GM21423 (cell line): Measurements from ENCODE around the gene CEP57L1.

ENCODE experiments used
- ATAC-seq: cut with Tn5 transposase; IDR thresholded peaks from one replicate; pipeline ENCODE4 v1.9.1; 2021; ENCODE audit warnings: mild to moderate bottlenecking, moderate library complexity; ENCODE audit not compliant: unreplicated experiment

CEP57L1 gene

GRCh38 chr6:109095036-109095834 is at the start of gene CEP57L1:
TSS of gene CEP57L1 (plus strand) at chr6:109095507. CDS start at chr6:109145222, 49,715 bp downstream.
- ATAC-seq, result peak; percentile 72

- no peak for ATAC-seq
Measured at GRCh38 chr6:109048176-109048575, 47.1 kb upstream of the CEP57L1 start.

GRCh38 chr6:109048670-109049415 is 46.5 kb upstream of the CEP57L1 start:
- no peak for ATAC-seq

- ATAC-seq, result no peak
Measured at GRCh38 chr6:109050012-109050411, 45.3 kb upstream of the CEP57L1 start.

GRCh38 chr6:109050447-109051102 is 44.7 kb upstream of the CEP57L1 start:
- ATAC-seq, result no peak

- ATAC-seq, result no peak
Measured at GRCh38 chr6:109051301-109052017, 43.8 kb upstream of the CEP57L1 start.

- ATAC-seq, result no peak
Measured at GRCh38 chr6:109052018-109052651, 43.2 kb upstream of the CEP57L1 start.

- no peak for ATAC-seq
Measured at GRCh38 chr6:109052852-109053251, 42.5 kb upstream of the CEP57L1 start.

GRCh38 chr6:109053336-109053735 is 42.0 kb upstream of the CEP57L1 start:
- no peak for ATAC-seq

GRCh38 chr6:109055771-109056235 is 39.5 kb upstream of the CEP57L1 start:
- no peak for ATAC-seq

- no peak for ATAC-seq
Measured at GRCh38 chr6:109056661-109057060, 38.6 kb upstream of the CEP57L1 start.

- ATAC-seq, result no peak
Measured at GRCh38 chr6:109058620-109059019, 36.7 kb upstream of the CEP57L1 start.

GRCh38 chr6:109059153-109059552 is 36.2 kb upstream of the CEP57L1 start:
- ATAC-seq, result no peak

- ATAC-seq, result no peak
Measured at GRCh38 chr6:109059571-109060021, 35.7 kb upstream of the CEP57L1 start.

- ATAC-seq, result no peak
Measured at GRCh38 chr6:109060571-109060970, 34.7 kb upstream of the CEP57L1 start.

GRCh38 chr6:109062216-109062615 is 33.1 kb upstream of the CEP57L1 start:
- no peak for ATAC-seq

- ATAC-seq, result no peak
Measured at GRCh38 chr6:109062767-109063352, 32.4 kb upstream of the CEP57L1 start.

GRCh38 chr6:109069746-109070145 is 25.6 kb upstream of the CEP57L1 start:
- ATAC-seq, result no peak

- no peak for ATAC-seq
Measured at GRCh38 chr6:109071125-109071917, 24.0 kb upstream of the CEP57L1 start.
